Adipose tissue (tissue), 3 donors: ENCODE results near the gene TANC1. TPM values are rescaled to one million over a fixed set of nuclear protein-coding genes. Genes with fewer than 3 reads are reported as not detected.

Experiments used
- H3K27ac ChIP-seq: one replicate; pipeline ENCODE4 v1.5.1; 2013; ENCODE audit warnings: low read depth, low read length
- WGBS, 3 donors: extraction: QIAGEN DNeasy Blood & Tissue Kit; methylation state at CpG; one replicate each; pipeline ENCODE4 v1.1.7; 2013; 5-methylcytosine and 5-hydroxymethylcytosine counted together
- polyA plus RNA-seq, 3 donors: library from polyadenylated mRNA; stranded (reverse); fragments of 200-250 nt; gene quantifications; one replicate each; pipeline ENCODE4 v1.2.3, GENCODE V29; 2013
- donor health status: healthy with polysubstance abuse.
- donor health status: Bipolar disorder and iron deficiency.
- donor health status: healthy.

The TANC1 gene
- polyA plus RNA-seq, 3 donors, result 4.9 to 10.1 (median 8.4) TPM

- no peak overlapping the region for H3K27ac ChIP-seq
- whole genome bisulfite sequencing, 3 donors, result 70 to 95% (median 86%) methylated on average over 4 of the region's 4 CpGs
These were observed 76.4 kb downstream of the TANC1 start for GRCh38 chr2:159044804-159045286.

GRCh38 chr2:159045545-159046454 is 77.4 kb downstream of the TANC1 start:
- 62 to 63% (median 63%) methylated on average over 11 of the region's 11 CpGs for WGBS, 3 donors
- no peak overlapping the region for H3K27ac ChIP-seq

GRCh38 chr2:159046966-159047365 is 78.5 kb downstream of the TANC1 start:
- 26 to 88% (median 45%) methylated on average over 1 of the region's 1 CpG for WGBS, 3 donors
- H3K27ac ChIP-seq, result no peak overlapping the region

GRCh38 chr2:159050426-159050825 is 82.0 kb downstream of the TANC1 start:
- 97 to 100% (median 99%) methylated on average over 1 of the region's 1 CpG for WGBS, 3 donors
- H3K27ac ChIP-seq, result no peak overlapping the region

DNA sequence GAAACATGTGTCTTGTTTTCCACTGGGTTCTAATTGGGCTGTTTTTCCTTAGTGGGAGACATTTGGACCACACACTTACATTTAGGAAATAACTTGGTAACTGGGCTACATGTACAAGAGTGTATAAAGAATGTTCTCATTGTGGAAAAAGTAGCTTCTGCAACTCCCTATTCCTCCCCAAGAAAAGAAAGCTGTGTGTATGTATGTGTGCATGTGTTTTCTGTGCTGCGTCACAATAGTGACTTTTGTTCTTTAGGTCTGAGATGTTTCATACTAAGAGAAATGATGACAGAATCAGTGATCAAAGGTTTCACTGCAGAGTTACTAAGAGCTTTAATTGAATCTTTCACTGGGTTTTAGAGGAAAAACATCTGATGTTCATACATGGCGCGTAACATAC is 82.7 kb downstream of the TANC1 start:
- no peak overlapping the region for H3K27ac ChIP-seq
- WGBS, 3 donors, result 97 to 100% (median 99%) methylated on average over 3 of the region's 3 CpGs

DNA sequence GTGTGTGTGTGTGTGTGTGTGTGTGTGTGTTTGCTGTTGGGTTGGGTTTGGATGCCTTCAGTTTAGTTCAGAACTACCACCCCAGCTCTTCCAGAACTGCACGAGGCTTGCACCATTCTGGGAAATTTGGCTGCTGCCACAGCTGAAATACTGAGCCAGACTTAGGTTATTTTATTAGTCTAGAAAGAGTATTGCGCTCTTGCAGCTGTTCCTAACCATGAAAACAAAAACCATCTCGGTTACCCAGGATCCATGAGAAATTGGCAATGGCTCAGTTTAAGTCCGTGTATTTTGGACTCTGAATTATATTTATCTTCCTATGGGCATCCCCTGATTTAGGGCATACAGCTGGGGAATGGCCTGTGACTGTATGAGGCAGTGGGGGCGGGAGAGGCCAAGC is 83.2 kb downstream of the TANC1 start:
- no peak overlapping the region for H3K27ac ChIP-seq
- 66 to 83% (median 75%) methylated on average over 5 of the region's 5 CpGs for WGBS, 3 donors

GRCh38 chr2:159052157-159052601 is 83.7 kb downstream of the TANC1 start:
- 75 to 84% (median 82%) methylated on average over 5 of the region's 5 CpGs for WGBS, 3 donors
- H3K27ac ChIP-seq, result no peak overlapping the region

- WGBS, 3 donors, result 78 to 87% (median 85%) methylated on average over 3 of the region's 3 CpGs
- H3K27ac ChIP-seq, result no peak overlapping the region
These were observed 85.0 kb downstream of the TANC1 start for GRCh38 chr2:159053161-159054031.

DNA sequence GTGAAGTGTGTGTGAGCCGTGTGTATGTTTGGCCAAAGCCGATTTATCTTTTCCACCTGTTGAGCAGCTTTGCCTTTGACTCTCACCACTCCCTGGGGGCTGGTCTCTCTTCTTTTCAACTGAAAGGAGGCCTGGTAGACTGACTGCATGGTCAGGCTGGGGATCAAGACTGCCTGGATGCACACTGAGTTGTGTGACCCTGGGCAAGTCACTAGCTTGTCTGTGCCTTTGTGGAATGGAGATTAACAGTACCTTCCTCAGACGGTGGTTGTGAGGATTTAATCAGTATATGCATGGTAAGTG is 85.5 kb downstream of the TANC1 start:
- 62 to 90% (median 80%) methylated on average over 3 of the region's 3 CpGs for WGBS, 3 donors

DNA sequence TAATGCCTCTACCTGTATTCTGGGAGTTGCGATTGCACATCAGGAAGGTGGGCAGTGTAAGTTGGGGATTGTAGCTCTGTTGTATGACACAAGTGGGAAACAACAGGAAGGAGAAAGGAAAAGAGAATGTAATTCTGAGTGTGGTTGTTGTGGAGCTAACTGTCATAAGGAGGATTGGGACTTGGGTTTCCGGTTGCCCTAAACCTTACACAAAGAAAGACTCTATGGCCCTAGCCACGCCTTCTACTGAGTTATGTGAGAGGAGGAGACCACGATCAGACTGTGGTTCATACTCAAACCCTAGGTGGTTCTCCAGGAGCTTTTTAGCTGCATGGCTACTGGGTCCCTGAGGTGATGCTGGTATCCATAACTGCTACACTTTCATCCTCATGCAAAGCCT is 86.5 kb downstream of the TANC1 start:
- WGBS, 3 donors, result 79 to 94% (median 90%) methylated on average over 4 of the region's 4 CpGs
- H3K27ac ChIP-seq, result no peak overlapping the region

More for the DNA sequence above, 85.5 kb downstream of the TANC1 start:
- H3K27ac ChIP-seq, result no peak overlapping the region

- H3K27ac ChIP-seq, result no peak overlapping the region
- WGBS, 3 donors, result 38 to 81% (median 72%) methylated on average over 3 of the region's 3 CpGs
These were observed 92.1 kb downstream of the TANC1 start for GRCh38 chr2:159060518-159060917.

GRCh38 chr2:159063677-159064076 is 95.2 kb downstream of the TANC1 start:
- 78 to 94% (median 89%) methylated on average over 4 of the region's 4 CpGs for WGBS, 3 donors
- no peak overlapping the region for H3K27ac ChIP-seq

DNA sequence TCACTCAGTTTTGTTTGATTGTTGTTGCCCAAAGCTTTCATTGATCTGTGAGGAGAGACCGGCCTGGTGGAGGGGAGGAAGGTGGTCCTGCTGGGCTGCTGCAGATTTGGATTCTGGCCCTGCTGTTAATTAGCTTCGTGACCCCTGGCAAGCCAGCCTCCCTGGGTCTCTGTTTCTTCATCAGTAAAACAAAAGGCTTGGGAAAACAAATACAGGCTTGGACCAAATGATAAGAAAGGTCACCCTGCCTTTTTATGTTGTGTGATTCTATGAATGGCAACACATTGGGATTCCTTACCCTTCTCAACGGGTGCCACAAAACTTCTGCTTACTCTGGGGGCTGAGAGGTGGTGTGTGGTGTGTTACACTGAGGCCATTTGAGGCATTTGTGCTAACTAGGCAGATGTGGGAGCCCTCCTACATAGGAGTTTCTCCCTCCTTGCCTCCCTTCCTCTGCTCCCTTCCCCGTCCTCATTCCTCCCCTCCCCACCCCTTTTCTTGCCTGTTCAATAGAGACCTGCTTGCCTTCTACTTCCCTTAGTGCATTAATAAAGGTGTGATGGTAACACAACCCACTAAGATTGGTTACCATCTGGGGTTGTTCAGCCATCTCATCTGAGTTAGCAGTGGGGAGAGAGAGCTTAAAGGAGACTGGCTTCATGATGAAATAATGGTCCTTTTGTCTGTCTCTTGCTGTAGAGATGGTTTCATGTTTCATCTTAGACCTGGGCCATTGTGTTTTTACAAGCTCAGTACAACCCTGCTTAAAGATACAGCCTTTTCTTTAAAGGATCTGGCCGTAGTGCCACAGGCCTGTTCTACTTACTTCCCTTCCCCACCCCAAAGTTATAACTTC is 96.2 kb downstream of the TANC1 start:
- H3K27ac ChIP-seq, result no peak overlapping the region
- WGBS, 3 donors, result 44 to 74% (median 62%) methylated on average over 5 of the region's 5 CpGs

DNA sequence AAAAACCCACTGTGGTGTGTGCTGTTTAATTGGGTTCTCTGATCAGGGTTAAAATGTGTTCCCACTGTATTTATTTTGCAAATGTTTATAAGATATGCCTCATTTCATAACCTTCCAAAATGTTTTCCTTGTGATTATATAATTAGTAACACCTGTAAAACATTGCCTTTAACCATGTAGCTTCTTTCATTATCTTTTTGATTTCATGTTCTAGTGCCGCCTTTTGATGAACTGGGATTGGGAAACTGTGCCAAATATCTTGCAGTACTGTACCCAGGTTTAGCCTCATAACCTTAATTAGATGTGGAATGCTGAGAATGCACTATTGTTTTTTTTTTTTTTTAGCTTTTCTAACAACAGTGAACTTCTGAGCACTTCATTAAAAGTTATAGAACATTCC is 96.9 kb downstream of the TANC1 start:
- H3K27ac ChIP-seq, result no peak overlapping the region
- WGBS, 3 donors, result 34 to 76% (median 75%) methylated on average over 1 of the region's 1 CpG

DNA sequence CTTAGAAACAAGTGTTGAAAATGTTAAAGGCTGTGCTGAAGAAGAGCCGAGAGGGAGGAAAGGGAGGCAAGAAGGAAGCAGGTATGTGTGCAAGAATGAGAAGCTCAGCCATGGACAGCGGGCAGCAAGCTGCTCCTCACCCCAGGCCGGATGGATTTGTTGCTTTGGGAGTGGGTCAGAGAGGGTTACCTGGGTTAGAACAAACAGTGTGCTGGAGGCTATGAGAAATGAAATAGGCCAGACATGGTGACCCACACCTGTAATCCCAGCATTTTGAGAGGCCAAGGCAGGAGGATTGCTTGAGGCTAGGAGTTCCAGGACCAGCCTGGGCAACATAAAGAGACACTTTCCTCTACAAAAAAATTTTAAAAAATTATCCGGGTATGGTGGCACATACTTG is 97.5 kb downstream of the TANC1 start:
- 92 to 94% (median 92%) methylated on average over 4 of the region's 4 CpGs for WGBS, 3 donors
- no peak overlapping the region for H3K27ac ChIP-seq

GRCh38 chr2:159066541-159067156 is 98.2 kb downstream of the TANC1 start:
- WGBS, 3 donors, result 89 to 93% (median 93%) methylated on average over 1 of the region's 1 CpG
- no peak overlapping the region for H3K27ac ChIP-seq

GRCh38 chr2:159067971-159068370 is 99.5 kb downstream of the TANC1 start:
- 75 to 87% (median 82%) methylated on average over 1 of the region's 1 CpG for WGBS, 3 donors
- no peak overlapping the region for H3K27ac ChIP-seq

DNA sequence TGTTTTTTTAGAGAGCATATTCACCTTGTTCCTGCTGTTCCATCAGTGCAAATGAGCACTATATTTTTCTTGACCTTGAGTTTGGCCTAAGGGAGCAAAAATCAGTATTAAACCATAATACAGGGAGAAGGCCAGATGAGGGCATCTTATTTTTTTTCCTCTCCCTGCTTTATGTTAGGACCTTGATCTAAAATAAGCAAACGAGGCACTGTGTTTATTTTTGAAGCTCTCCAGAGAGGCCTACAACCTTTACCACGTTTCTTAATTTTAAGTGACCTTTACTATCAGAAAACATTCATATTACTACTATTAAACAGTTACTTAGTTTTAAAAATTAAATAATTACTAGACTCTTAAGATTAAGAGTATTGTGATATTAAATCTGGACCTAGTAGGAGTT is 100.8 kb downstream of the TANC1 start:
- H3K27ac ChIP-seq, result no peak overlapping the region
- WGBS, 3 donors, result 38 to 67% (median 47%) methylated on average over 2 of the region's 2 CpGs
